Body of pancreas (tissue), 4 donors: ENCODE measurements around the gene INF2. TPM values are rescaled to one million over a fixed set of nuclear protein-coding genes. Genes with fewer than 3 reads are reported as not detected.

Source experiments
- ATAC-seq: fragments of 150-250 bp; one replicate; pipeline ENCODE4 v1.9.1; 2016
- DNase-seq, 4 donors: peaks; one replicate each; pipeline ENCODE4 v3.0.0-alpha.2; 2019
- H3K27ac ChIP-seq, 4 donors: fragments of 200-600 bp; sonication (generic); 1 replicate in 3 of 4; 2 replicates in 1 of 4; pipeline versions ENCODE4 v1.5.1 to v1.6.1; 2016 to 2019; ENCODE audit warnings: mild to moderate bottlenecking in 1 of 4, mixed read lengths in 1 of 4, moderate library complexity in 1 of 4
- H3K27me3 ChIP-seq, 2 donors: fragments of 200-600 bp; sonication (generic); one replicate each; pipeline ENCODE4 v1.6.0; 2016; ENCODE audit warnings: mild to moderate bottlenecking in 1 of 2
- H3K36me3 ChIP-seq, 2 donors: fragments of 200-600 bp; sonication (generic); replicated peaks in 1 of 2; 2 replicates each; pipeline ENCODE4 v1.5.1; 2016; ENCODE audit warnings: low read depth in 2 of 2; ENCODE audit not compliant: insufficient read depth in 1 of 2
- H3K4me1 ChIP-seq: fragments of 200-600 bp; sonication (generic); one replicate; pipeline ENCODE4 v1.6.0; 2016
- H3K4me3 ChIP-seq, 2 donors: fragments of 200-600 bp; sonication (generic); 1 replicate in 1 of 2; 2 replicates in 1 of 2; pipeline ENCODE4 v1.5.1; 2016 to 2019
- H3K9me3 ChIP-seq, 3 donors: fragments of 200-600 bp; sonication (generic); 1 replicate in 2 of 3; 2 replicates in 1 of 3; pipeline ENCODE4 v1.5.1; 2016
- CTCF ChIP-seq, 7 experiments: fragments of 450-650 bp in 4 of 7; fragments of 200-600 bp in 3 of 7; sonication (generic) in 3 of 7; IDR thresholded peaks; one replicate each; pipeline ENCODE4 v1.5.1; 2016 to 2019; ENCODE audit warnings: antibody characterized with exemption in 7 of 7
- POLR2A ChIP-seq, 3 donors: fragments of 450-650 bp; IDR thresholded peaks; one replicate each; pipeline ENCODE4 v1.6.1; 2016; ENCODE audit warnings: antibody characterized with exemption in 3 of 3, mild to moderate bottlenecking in 2 of 3
- WGBS, 2 donors: methylation state at CpG; one replicate each; pipeline ENCODE4 v1.1.5; 2017; 5-methylcytosine and 5-hydroxymethylcytosine counted together
- intact Hi-C: fragments of 100-400 bp; cut with DNase I; formaldehyde crosslinking; loops from one replicate; pipeline ENCODE4 v1.15.1; 2023
- total RNA-seq, 2 donors: library from RNA; depleted of rRNA; stranded (reverse); fragments of >200 nt; gene quantifications; one replicate each; pipeline ENCODE4 v1.1.0, GENCODE V29; 2016

Gene INF2
- total RNA-seq, 2 donors from 2014 or later = 46.2 to 90.3 TPM

DNA sequence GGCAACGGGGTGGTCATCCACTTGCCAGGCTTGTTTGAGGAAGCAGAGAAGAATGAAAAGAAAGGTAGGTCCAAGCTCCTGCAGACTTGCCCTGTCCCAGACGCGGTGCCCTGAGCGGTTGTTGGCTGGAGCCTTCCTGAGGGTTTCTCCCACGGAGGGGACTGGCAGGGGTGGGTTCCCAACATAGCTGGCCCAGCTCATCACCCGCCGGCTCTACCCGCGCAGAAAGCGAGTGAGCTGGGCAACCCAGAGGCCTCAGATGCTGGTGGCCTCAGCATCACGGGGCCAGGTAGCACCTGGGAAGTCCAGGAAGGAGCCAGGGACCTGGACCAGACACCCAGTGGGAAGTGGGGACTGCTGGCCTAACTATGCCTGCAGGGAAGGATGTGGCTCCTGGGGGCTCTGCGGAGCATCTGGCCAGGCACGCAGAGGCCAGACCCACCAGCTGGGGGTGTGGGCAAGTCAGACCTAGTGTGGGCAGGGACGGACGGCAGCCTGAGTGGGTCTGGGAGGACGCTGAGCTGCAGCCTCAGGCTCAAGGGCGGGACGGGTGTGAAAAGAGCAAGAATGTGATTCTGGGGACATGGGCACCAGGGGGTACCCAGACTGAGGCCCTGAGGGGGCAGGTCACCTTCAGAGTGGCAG, 49.1 kb downstream of the INF2 start:
- 92 to 95% methylated on average over 12 to 18 of the region's 18 CpGs for WGBS, 2 donors
- ATAC-seq (no peak), DNase-seq (no peak)
- Histone ChIP-seq H3K36me3 (no peaks in the 10 kb centered on the region), H3K27ac (no peak overlapping the region), H3K27me3 (no peaks in the 10 kb centered on the region), H3K4me1 (peaks cover 6% of the 10 kb centered on the region), H3K4me3 (no peak overlapping the region), H3K9me3 (no peaks in the 10 kb centered on the region)
- TF ChIP-seq POLR2A (IDR thresholded peaks at IDR 0.05) = no peak
- no peak for TF ChIP-seq CTCF (IDR thresholded peaks at IDR 0.05)
- intact Hi-C loops = no loop called here

DNA sequence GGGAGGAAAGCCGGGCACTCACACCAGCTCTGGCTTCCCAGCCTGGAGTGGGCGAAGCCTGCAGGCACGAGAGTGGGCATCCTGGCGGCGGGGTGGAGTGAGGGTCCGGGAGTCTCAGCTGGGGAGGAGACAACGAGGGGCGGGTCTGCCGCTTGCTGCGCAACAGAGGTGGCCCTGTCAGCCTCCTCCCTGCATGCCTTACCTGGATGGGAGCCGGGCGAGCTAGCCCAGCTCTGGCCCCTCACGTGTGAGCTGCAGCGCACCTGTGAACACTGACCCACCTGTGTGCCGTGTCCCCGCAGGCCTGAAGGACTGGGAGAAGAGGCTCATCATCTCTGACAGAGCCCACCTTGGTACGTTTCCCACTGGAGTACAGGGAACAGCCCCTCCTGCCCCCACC, 49.6 kb downstream of the INF2 start:
- Histone ChIP-seq H3K4me3 (no peak overlapping the region), H3K27ac (no peak overlapping the region), H3K9me3 (no peaks in the 10 kb centered on the region), H3K36me3 (no peaks in the 10 kb centered on the region), H3K27me3 (no peaks in the 10 kb centered on the region), H3K4me1 (peaks cover 6% of the 10 kb centered on the region)
- no peak for DNase-seq
- intact Hi-C loops = no loop called here
- TF ChIP-seq POLR2A (IDR thresholded peaks at IDR 0.05) (no peak), CTCF (IDR thresholded peaks at IDR 0.05) (no peak)
- ATAC-seq = no peak
- WGBS, 2 donors = 92 to 96% methylated on average over 8 to 16 of the region's 17 CpGs

DNA sequence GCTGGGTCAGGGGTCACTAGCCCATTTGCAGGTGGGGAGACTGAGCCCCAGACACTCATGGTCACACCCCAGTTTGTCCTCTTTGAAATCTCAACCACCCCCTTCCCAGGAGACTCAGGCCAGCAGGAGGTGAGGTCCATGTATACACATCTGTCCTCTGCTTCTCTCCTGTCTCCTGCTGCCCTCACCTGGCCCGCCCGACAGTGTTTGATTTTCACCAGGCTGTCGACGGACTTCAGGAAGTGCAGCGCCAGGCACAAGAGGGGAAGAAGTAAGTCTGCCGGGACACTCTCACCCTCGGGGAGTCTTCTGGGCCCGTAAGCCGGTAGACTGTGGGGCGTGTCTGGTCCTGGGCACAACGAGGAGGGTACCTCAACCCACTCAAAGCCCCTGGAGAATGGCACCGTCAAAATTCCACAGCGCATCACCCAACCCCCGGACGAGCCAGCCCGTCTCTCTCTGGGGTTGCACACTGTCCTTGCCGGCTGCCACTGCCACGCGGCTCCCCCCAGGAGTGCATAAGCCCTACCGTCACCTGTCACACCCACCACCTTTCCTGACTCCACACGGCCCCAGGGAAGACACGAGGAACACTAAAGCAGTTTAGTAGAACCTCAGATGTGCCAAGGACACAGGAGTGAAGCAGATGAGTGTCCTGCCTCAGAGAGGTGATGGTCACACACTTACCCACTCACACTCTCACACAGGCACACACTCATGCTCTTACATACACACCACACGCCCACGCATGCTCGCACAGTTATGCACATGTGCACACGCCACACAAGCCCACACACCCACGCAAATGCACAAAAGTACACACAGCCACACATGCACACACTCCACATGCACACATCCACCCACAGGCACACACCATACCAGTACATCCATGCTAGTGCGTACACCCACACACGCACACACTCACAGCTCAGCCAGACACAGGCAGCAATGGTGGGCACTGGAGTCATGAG, 50.4 kb downstream of the INF2 start:
- H3K4me1 ChIP-seq = peaks cover 6% of the 10 kb centered on the region
- TF ChIP-seq POLR2A (IDR thresholded peaks at IDR 0.05) (no peak), CTCF (IDR thresholded peaks at IDR 0.05) (no peak)
- H3K4me3 ChIP-seq = no peak overlapping the region
- DNase-seq (no peak), ATAC-seq (no peak)
- no peaks in the 10 kb centered on the region for H3K36me3 ChIP-seq
- no peaks in the 10 kb centered on the region for H3K9me3 ChIP-seq
- WGBS, 2 donors = 88 to 91% methylated on average over 22 to 29 of the region's 29 CpGs
- intact Hi-C loops = no loop called here
- H3K27ac ChIP-seq = no peak overlapping the region
- no peaks in the 10 kb centered on the region for H3K27me3 ChIP-seq

- Histone ChIP-seq H3K4me3 (no peak overlapping the region), H3K27ac (no peak overlapping the region), H3K36me3 (no peaks in the 10 kb centered on the region), H3K4me1 (peaks cover 3% of the 10 kb centered on the region), H3K27me3 (no peaks in the 10 kb centered on the region), H3K9me3 (no peaks in the 10 kb centered on the region)
- 91% methylated on average over 26 to 29 of the region's 29 CpGs for WGBS, 2 donors
- no peak for TF ChIP-seq CTCF (IDR thresholded peaks at IDR 0.05)
- no peak for TF ChIP-seq POLR2A (IDR thresholded peaks at IDR 0.05)
- ATAC-seq (no peak), DNase-seq (no peak)
- intact Hi-C loops = no loop called here
Observed at GRCh38 chr14:104741108-104741802, 51.8 kb downstream of the INF2 start.
